Islet precursor cell (in vitro differentiated cells): ENCODE results near the gene DR1.
"Not testable (repeated sequence)": the region's sequence is repeated elsewhere in the genome, so short reads cannot be mapped to it uniquely, and the experiment has no call there.

Experiments used
- DNase-seq: peaks from one replicate; pipeline ENCODE4 v3.0.0-alpha.2; 2018

Gene DR1

DNA sequence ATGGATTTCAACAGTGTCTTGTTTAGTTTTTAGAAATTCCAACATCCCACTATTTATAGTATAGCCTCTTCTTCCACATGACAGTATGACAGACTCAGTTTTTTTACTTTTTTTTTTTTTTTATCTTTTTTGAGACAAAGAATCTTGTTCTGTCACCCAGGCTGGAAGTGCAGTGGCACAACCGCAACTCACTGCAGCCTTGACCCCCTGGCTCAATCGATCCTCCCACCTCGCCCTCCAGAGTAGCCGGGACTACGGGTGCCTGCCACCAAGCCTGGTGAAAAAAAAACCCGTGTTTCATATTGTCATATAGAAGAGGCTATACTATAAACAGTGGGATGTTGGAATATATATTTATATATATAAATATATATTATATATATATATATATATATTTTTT lies 1.2 kb upstream of the DR1 start:
- DNase-seq = no peak

DNA sequence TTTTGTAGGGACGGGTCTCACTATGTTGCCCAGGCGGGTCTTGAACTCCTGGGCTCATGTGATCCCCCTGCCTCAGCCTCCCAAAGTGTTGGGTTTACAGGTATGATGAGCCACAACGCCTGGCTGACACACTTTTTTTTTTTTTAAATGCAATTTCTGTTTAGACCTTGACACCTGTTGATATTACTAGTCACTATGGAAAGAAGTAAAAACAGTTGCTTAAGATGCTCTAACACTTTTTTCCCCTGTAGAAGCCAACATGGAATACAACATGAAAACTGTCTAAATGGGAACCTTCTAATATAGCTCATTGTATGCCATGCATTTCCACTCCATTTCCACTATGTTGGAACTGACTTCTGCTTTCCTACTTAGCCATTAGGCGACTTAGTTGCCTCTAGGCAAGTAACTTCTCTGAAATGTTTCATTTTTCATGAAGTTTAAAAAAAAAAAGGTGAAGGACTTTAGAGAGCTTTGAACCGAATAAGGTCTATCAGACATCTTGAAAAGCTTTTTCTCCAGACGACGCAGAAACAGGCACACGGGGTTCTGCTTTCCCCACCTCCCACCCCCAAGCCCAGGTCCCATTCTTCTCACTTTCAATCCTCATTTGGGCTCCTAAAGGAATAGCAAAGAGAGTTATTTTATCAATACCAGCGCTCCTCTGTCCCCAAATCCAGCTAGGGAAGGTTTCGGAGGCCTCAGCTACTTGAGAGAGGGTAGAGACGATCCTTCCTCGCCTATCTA lies 648 bp upstream of the DR1 start:
- no peak for DNase-seq

DNA sequence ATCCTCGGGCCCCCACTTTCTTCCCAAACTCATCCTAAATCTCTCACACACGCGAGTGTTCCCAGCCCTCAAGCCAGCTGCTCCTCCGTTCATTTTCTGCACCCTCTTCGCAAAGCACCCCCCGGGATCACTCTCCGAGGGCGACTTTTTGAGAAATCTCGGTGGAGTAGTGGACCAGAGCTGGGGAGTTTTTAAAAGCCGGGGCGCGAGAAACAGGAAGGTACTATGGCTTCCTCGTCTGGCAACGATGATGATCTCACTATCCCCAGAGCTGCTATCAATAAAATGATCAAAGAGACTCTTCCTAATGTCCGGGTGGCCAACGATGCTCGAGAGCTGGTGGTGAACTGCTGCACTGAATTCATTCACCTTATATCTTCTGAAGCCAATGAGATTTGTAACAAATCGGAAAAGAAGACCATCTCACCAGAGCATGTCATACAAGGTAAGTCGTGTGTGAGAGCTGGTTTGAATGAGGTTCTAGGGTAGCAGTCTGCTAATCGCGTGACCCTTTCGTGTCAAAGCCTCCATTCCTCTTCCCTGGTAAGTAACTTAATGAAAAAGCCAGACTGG lies 800 bp downstream of the DR1 start:
- DNase-seq = peak; percentile 54

DNA sequence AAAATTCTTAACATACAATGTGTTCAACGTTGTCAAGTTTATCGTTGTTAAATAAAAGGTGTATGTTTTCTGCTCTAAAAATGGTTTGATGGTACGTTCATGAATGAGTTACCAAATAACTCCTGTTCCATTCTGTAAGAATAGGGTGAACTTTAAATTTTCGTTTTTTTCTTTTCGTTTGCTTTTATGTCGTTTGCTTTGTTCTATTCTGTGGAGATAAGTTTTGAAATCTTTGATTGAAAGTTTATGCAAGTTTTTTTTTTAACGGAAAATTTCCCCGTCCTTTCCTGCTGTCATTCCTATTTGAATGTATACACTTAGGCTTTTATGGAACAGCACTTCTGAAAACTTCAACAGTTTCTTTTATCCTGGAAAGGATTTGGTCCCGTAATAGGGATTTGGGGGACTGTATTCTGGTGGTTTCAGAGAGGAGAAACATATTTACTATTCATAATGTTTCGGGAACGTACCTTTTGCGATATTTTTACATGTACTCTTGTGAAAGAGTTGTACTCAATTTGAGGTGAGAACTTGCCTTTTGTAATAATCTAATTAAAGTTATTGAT lies 1.7 kb downstream of the DR1 start:
- no peak for DNase-seq

DNA sequence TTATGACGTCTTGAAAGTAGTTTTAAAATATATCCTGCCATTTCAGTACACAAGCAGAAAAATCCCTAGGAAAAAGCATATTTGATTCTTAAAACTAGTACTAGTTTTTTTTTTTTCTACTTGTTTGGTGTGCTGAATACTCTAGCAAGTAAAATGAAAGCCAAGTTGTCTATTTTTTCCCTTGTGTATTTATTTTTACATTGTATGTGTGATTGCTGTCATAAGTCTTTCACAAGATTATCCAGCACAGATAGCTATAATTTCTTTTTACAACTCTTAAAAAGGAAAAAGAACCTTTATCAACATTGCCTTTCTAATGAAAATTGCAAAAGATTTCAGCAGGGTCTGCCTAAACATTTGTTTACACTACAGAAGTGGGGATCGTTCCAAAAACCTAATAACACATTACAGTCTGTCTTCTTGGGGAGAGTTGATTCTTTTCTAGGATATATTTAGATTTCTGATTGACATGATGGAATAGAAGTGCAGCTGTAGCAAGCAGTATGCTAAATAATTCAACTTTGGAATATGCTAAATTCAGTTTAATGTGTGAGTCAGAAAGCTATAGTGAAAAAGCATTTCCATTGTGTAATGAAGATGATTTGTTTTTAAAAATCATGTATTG lies 2.5 kb downstream of the DR1 start:
- DNase-seq = no peak

DNA sequence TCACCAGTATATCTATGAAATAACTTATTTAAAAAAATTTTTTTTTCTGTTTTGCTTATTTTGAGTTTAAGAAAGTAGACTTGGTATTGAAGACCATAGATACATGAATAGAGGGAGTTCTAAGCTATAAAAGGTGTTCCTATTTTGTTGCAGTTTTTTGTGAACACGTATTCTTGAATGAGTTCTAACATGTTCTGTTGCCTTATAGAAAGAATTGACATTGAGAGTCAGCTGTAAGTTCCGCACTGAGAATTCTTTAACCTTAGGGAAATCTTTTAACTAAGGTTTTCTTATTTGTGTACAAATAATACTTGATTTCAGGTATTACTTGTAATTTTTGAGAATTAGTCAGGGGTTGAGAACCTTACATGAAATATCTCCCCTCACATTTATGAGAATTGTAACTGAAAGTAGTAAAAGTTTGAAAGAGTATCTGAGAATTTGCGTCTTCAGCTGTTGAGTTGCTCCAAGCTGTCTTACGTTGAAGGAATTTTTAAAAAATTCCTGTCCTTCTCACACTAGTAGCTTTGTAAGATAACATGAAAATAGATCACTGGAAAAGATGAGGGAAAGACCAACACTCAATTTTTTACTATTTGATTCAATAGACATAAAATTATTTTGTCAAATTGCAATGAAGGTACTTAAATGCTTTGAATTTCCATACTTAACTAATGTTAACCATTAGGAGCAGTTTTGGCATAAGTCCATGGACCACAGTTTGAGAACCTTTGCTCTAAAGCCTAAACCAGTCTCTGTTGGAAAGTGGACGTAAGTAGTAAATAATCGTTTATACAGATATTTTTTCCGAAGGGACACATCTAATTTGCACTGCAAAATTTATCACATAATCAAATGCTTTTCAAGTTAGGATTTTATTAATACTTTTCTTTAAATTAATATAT lies 3.8 kb downstream of the DR1 start:
- no peak for DNase-seq

DNA sequence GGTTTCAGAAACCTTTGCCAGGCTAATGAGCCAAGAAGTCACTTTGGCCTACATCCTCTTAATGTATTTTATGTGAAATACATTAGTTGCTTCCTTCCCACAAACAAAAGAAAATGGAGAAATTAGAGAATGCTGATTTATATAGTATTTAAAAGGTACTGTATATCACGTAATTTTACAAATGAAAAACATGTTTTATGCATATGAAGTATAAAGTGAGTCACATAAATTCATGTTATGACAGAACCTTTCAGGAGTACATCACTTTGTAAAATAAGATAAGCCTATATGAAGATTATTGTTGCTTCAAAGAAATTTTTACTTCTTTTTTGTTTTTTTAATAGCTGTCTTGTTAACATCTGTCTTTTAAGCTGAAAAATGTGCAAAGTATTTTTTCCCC lies 4.6 kb downstream of the DR1 start:
- no peak for DNase-seq

DNA sequence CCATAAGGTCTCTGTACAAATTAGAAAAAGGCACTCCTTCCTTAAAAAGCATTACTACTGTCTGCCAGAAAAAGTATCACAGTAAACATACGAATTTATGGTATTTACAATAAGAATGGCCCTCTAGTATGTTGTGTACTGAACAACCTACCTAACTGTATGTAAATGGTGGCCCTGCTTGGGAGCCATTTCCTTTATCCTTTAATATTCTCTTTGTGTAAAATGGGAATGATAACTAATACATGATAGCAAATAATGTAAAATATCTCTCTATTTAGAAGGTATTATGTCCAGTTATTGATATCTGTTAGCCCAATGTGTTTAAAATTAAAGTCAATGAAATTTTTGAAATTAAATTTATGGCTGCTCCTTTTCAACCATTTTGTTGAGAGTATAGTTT lies 5.2 kb downstream of the DR1 start:
- no peak for DNase-seq

DNA sequence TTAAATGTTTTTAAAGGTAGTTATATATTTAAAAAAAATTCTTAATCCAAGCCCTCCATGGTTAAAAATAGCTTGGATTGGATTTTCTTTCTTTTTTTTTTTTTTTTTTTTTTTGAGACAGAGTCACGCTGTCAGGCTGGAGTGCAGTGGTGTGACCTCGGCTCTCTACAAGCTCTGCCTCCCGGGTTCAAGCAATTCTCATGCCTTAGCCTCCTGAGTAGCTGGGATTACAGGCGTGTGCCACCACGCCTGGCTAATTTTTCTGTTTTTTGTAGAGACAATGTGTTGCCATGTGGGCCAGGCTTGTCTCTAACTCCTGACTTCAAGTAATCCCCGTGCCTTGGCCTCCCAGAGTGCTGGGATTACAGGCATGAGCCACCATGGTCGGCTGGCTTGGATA lies 5.6 kb downstream of the DR1 start:
- not testable (repeated sequence) for DNase-seq

DNA sequence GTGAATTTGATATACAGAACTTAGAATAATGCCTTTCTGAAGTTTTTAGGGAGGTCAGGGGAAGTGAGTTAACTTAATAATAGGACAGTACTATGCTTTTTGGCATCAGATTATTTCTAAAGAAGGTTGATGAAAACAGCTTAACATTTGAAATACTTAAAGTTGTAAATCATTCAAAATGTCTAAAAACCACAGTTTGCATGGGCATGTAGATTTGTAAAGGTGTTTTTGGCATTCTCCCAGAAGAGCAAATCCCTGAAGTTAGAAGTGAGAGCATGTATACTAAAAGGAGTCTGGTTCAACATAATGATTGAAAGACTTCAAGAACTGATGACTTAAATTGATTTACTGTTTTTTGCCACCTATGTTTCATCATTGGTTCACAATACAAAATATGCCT lies 6.7 kb downstream of the DR1 start:
- DNase-seq = no peak

DNA sequence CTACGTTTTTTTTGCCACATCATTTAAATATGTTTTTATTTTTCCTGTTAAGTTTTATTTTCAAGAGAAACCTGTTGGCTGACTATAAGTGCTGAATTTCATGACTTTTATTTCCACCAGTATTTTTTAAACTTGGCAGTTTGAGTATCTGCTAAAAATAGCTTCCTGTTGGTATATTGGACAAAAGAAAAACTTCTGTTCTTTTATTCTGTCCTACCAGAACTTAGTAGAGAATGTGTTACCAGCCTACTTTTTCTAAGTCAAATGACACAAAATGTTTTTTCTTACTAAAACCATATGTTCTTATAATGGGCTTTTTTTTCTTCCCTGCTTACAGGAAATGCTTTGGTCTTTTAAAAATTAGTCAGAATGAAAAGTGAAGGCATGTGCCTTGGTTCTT lies 7.6 kb downstream of the DR1 start:
- no peak for DNase-seq

DNA sequence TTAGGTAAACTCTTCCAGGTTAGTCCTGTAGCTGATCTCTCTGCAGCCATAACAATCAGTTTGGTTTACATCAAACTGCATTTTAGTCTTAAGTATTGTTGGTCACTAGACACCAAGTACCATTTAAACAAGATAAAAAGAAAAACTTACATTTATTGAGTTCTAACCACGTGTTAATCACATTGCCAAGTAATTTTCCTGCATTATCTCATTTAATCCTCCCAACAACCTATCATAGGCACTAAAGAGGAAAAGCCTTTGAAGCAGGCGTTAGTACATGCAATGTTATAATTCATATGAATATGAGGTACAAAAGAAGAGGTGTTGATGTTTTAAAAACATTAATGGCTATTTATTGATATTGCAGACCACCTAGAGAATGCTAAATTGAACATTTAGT lies 9.0 kb downstream of the DR1 start:
- DNase-seq = no peak

DNA sequence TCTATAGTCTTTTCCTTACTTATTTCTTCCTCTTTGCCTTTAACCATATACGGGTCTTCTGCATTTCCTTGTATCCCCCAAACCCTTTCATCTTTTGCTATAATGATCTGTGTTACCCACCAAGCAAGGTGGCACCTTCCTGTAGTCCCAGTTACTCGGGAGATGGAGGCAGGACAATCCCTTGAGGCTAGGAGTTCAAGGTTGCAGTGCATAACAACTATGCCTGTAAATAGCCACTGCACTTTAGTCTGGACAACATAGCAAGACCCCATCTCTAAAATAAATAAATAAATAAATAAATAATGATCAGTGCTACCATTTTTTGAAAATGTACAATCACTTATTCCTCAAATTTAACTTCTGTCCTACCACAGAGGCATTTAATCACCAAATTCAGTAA lies 11.5 kb downstream of the DR1 start:
- no peak for DNase-seq

DNA sequence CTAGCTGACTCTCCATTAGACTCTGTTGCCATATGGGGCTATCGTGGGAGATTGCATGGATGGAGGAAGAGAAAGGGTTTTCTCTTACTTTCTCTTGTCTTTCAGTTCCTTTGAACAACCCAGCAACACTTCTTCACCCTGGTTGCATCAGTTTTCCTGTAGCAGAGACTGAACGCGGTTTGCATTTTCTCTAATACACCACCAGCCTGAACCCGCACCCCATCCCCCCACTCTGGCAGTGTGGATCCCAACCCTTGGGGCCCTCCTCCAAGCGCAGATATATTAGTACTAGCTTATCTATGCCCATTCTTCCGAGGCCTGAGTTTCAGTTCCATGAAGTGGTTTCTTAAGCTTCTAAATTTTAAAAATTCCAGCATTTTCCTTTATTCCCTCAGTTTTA lies 12.6 kb downstream of the DR1 start:
- no peak for DNase-seq

DNA sequence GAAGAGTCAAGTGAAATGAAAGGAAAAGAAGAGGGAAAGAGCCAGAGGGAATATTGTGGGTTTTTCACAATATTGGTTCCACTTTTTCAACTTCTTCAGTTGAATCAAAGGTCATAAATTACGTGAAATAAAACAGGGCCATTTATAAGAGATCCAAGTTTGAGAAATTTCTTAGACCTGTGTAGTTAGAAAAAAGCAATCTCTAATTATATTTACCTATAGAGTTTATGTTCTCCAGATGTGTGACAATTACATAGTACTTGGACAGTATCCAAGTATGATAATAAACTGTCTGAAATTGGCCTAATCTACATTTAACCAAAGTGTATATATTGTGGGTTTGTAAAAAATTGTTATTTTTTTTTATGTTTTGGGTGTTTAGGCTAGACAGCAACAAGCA lies 14.4 kb downstream of the DR1 start:
- no peak for DNase-seq

DNA sequence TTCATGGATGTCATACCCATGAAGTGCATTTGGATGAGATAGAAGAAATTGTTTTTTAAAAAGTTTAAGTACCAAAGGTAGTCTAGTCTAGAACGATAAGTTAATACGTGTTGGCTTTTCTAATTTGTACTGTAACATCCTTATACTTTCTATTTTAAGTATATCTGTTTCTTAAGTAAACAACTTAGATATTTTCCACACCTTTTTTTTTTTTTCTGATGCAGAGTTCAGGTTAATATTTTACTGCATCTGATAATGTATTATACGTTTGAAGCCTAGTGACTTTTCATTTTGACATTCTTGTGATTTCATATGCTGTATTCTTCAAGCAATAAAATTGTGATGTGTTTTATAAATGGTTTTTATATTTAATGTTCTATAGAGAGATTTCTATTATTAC lies 16.5 kb downstream of the DR1 start:
- no peak for DNase-seq

DNA sequence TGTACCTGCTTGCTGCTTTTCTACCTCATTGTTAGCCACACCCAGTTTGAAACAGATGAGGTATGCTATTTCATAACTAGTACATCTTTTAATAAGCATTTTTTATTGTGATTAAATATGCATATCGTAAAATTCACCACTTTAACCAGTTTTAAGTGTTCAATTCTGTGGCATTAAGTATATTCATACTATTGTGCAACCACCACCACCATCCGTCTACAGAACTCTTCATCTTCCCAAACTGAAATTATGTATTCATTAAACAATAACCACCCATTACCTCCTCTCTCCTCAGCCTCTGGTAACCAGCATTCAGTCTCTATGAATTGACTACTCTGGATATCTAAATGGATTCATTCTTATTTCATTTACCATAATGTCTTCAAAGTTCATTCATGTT lies 20.1 kb downstream of the DR1 start:
- no peak for DNase-seq

DNA sequence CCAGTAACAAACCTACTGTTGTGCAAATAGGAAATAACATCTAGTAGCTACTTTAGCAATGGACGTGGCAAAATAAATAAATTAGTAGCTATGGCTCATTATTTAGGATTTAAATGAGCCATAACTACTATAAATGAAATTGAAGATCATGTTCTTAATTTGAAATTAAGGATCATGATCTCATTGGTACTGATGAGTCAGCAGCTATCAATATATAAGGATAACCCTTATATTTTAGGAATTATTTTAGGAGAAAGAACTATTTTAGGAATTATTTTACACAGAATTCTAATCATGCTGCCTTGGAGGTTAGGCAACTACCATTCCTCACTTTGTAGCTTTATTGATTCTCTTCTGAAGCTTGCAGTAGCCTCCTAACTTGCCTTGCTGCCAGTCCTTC lies 24.0 kb downstream of the DR1 start:
- no peak for DNase-seq

DNA sequence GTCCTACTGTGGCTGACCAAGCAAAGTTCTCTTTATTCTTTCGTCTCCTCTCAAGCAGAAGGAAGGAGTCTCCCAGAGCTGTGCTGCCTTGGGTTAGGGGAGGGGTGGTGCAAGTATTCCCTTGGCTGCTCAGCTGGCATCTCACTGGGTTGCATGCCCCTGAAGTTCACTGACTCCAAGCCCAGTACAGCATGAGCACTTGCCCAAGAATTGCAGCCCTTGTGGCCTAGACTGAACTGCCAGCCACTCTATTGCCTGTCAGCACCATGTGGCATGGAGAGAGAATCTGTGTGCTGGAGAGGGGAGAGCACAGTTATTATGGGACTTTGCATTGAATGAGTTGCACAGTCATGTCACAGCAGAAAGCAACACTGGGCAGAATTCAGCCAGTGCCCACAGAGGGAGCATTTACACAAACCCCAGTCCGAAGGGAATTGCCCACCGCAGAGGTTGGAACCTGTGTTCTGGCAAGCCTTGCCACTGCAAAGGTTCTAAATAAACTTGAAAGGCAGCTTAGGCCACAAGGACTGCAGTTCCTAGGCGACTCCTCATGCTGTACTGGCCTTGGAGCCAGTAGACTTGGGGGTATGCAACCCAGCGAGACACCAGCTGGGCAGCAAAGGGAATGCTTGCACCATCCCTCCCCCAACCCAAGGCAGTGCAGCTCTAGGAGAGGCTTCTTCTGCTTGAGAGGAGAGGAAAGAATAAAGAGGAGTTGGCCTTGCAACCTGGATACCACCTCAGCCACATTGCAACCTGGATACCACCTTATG lies 28.8 kb downstream of the DR1 start:
- DNase-seq = no peak

DNA sequence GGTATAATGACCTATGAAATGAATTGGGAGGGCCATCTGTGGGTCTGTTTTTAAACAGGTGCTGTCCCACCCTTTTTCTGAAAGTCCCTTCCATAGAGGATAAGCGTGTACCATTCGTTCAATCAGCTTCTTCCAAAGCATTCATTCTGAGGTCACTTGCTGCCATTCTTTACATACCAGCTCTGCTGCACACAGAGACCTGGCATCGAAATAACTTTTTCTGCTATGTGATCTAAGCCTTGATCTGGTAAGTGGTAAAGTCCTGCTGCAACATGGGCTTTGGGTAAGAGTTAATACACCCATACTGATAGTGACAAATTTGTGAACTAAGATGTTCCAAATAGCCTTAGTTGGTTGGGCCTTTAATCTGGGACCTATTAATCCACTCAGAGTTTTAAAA lies 38.9 kb downstream of the DR1 start:
- DNase-seq = no peak

DNA sequence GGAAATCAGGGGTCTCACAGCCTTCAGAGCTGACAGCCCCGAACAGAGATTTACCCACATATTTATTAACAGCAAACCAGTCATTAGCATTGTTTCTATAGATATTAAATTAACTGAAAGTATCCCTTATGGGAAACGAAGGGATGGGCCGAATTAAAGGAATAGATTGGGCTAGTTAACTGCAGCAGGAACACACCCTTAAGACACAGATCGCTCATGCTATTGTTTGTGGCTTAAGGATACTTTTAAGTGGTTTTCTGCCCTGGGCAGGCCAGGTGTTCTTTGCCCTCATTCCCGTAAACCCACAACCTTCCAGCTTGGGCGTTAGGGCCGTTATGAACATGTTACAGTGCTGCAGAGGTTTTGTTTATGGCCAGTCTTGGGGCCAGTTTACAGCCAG lies 40.6 kb downstream of the DR1 start:
- DNase-seq = not testable (repeated sequence)

DNA sequence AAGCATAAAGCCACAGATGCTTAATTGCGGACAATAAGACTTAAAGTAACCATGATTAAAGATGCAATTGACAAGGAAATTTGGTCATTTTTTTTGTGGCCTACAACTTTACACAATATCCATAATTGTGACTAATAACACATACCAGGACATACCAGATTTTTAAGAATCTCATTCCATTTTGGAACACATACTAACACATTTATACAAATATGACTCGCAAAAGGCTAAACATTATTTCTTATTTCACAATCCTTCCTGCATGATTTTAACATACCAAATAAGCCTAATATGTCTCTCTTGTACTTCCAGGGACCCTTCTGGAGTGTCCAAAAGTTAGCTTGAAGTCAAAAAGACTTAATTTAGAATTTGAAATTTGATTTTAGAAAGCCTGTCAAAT lies 48.8 kb downstream of the DR1 start:
- DNase-seq = no peak

DNA sequence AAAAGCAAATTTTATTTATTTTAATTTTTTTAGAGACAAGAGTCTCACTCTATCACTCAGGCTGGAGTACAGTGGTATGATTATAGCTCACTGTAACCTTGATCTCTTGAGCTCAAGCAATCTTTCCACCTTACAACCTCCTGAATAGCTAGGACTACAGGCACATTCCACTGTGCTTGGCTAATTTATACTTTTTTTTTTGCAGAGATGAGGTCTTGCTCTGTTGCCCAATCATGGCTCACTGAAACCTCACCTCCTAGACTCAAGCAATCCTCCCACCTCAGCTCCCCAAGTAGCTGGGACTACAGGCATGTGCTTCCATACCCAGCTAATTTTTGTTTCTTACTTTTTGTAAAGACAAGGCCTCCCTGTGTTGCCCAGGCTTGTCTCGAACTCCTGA lies 49.5 kb downstream of the DR1 start:
- DNase-seq = no peak
